Left ventricle myocardium inferior (tissue), 1 donor: Measurements from ENCODE around the gene PPIE. TPM values are rescaled to one million over a fixed set of nuclear protein-coding genes. Genes with fewer than 3 reads are reported as not detected.
A peak's percentile ranks its signal among the peaks of the same experiment; 100 is the strongest.
"Not testable (repeated sequence)": the region's sequence is repeated elsewhere in the genome, so short reads cannot be mapped to it uniquely, and the experiment has no call there.

Experiments used
- DNase-seq: peaks from one replicate; pipeline ENCODE4 v3.0.0-alpha.2; 2020
- H3K27ac ChIP-seq: fragments of 200-600 bp; replicated peaks from 2 replicates; pipeline ENCODE4 v1.8.0; 2021
- H3K27me3 ChIP-seq: fragments of 200-600 bp; 2 replicates; pipeline ENCODE4 v1.8.0; 2021; ENCODE audit warnings: low read depth
- H3K36me3 ChIP-seq: fragments of 200-600 bp; 2 replicates; pipeline ENCODE4 v1.8.0; 2021
- H3K4me1 ChIP-seq: fragments of 200-600 bp; 2 replicates; pipeline ENCODE4 v1.8.0; 2021
- H3K4me3 ChIP-seq: fragments of 200-600 bp; 2 replicates; pipeline ENCODE4 v1.8.0; 2021; ENCODE audit warnings: mild to moderate bottlenecking, moderate library complexity
- H3K9me3 ChIP-seq: fragments of 200-600 bp; replicated peaks from 2 replicates; pipeline ENCODE4 v1.8.0; 2021
- intact Hi-C: fragments of 100-400 bp; cut with micrococcal nuclease; formaldehyde crosslinking; loops from one replicate; pipeline ENCODE4 v1.11.0; 2022
- total RNA-seq: library from RNA; stranded (reverse); fragmentation: NEBNext Ultra II Directional; extraction: Animal tissue kit (Norgen Biotek cat#: 25700); gene quantifications from one replicate; pipeline ENCODE4 v1.2.1, GENCODE V29; 2021
- TF ChIP-seq, protein P1 (sequence below): fragments of 200-600 bp; IDR thresholded peaks from 2 replicates; pipeline ENCODE4 v1.8.0; 2021; ENCODE audit warnings: antibody characterized with exemption, mild to moderate bottlenecking, borderline replicate concordance
- donor health status: DM: no; HTN: yes; CAD: no; lungs with severe emphysema.

PPIE gene
- total RNA-seq, 1 donor from 2014 or later = 29.4 TPM

- intact Hi-C loops = no loop called here
- Histone ChIP-seq H3K27ac (no peak within 1 kb of the TSS), H3K4me3 (peak within 1 kb of the TSS; percentile 67), H3K4me1 (peaks cover 10% of the 10 kb centered on the region), H3K36me3 (no peaks in the 10 kb centered on the region), H3K9me3 (no peaks in the 10 kb centered on the region), H3K27me3 (peaks cover 72% of the 10 kb centered on the region)
- TF ChIP-seq, protein P1, sequence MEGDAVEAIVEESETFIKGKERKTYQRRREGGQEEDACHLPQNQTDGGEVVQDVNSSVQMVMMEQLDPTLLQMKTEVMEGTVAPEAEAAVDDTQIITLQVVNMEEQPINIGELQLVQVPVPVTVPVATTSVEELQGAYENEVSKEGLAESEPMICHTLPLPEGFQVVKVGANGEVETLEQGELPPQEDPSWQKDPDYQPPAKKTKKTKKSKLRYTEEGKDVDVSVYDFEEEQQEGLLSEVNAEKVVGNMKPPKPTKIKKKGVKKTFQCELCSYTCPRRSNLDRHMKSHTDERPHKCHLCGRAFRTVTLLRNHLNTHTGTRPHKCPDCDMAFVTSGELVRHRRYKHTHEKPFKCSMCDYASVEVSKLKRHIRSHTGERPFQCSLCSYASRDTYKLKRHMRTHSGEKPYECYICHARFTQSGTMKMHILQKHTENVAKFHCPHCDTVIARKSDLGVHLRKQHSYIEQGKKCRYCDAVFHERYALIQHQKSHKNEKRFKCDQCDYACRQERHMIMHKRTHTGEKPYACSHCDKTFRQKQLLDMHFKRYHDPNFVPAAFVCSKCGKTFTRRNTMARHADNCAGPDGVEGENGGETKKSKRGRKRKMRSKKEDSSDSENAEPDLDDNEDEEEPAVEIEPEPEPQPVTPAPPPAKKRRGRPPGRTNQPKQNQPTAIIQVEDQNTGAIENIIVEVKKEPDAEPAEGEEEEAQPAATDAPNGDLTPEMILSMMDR = no peak
- DNase-seq = peak; percentile 49
These were observed 50.3 kb downstream of the PPIE start, which contains the start of gene BMP8B for GRCh38 chr1:39788758-39789570. Gene BMP8B (minus strand): TSS chr1:39788865. CDS start chr1:39788485, 380 bp downstream.

DNA sequence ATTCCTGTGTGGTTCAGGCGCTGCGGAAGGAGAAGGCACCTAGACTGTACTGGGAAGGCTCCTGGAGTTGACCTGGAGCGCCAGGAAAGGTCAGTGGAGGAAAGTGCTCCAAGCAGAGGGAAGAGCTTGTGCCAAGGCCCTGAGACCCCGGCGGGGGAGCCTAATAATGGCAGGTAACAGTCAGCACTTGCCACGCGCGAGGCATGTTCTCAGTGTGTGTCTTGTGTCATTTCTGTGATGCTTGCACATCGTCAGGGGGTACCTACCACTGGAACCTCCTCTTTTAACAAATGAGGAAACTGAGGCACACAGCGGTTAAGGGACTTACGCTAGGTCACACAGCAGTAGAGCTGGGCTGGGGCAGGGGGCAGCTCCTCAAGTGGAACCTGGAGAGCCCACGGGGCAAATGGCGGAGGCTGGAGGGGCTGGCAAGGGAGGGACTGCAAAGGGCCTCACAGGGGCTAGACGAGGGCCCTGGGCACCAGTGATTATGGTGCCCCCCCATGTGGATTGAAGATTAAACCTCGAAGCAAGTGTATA is 51.0 kb downstream of the PPIE start:
- peaks cover 10% of the 10 kb centered on the region for H3K4me1 ChIP-seq
- no peaks in the 10 kb centered on the region for H3K36me3 ChIP-seq
- peak overlapping the region; percentile 67 for H3K4me3 ChIP-seq
- H3K9me3 ChIP-seq = no peaks in the 10 kb centered on the region
- no peak for DNase-seq
- H3K27me3 ChIP-seq = peaks cover 79% of the 10 kb centered on the region
- TF ChIP-seq, protein P1 = no peak
- intact Hi-C loops = no loop called here
- H3K27ac ChIP-seq = no peak overlapping the region

DNA sequence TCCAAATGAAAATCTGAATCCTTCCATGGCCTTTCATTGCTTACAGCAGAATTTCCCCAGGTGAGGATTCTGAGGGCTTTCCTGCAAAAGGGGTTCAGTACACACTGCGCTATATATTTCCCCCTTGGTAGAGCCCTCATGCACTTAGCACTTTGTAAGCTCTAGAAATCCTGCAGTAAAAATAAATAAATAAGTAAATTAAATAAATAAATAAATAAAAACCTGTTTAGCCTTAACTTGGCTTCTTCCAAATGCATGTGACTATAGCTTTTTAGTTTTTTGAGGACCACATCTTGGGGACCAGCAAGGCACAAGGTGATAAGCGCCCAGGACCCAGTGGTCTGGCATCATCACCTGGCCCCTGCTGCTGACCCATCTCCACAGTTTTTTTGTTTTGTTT is 53.2 kb downstream of the PPIE start:
- H3K9me3 ChIP-seq = no peaks in the 10 kb centered on the region
- H3K4me1 ChIP-seq = peaks cover 10% of the 10 kb centered on the region
- DNase-seq = no peak
- TF ChIP-seq, protein P1 = no peak
- no peak overlapping the region for H3K27ac ChIP-seq
- intact Hi-C loops = no loop called here
- peaks cover 71% of the 10 kb centered on the region for H3K27me3 ChIP-seq
- H3K4me3 ChIP-seq = no peak overlapping the region
- H3K36me3 ChIP-seq = no peaks in the 10 kb centered on the region

DNA sequence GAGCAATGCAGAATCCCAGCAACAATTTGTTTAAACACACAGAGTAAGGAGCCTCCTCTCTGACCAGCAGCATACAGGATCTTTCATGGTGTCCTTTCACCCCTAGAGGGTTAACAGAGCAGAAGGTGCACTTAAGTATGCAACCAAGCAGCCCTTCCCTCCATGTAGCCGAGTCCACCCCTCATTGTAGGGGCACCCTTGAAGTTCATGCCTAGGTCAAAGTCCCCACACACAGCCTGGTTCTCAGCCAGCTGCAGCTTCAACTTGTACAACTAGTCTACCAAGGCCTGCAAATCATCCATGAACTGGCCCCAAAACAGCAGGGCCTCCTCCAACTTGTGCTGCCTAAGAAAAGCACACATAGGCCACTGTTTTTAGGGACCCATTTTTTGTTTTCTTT is 57.0 kb downstream of the PPIE start:
- Histone ChIP-seq H3K4me3 (no peak overlapping the region), H3K27me3 (peaks cover 36% of the 10 kb centered on the region), H3K36me3 (no peaks in the 10 kb centered on the region), H3K27ac (no peak overlapping the region), H3K9me3 (no peaks in the 10 kb centered on the region), H3K4me1 (no peaks in the 10 kb centered on the region)
- DNase-seq = no peak
- TF ChIP-seq, protein P1 = no peak
- intact Hi-C loops = no loop called here

GRCh38 chr1:39798859-39799769 is 60.4 kb downstream of the PPIE start:
- DNase-seq = peak; percentile 36
- H3K4me3 ChIP-seq, H3K27ac ChIP-seq, H3K9me3 ChIP-seq, H3K36me3 ChIP-seq, intact Hi-C loops, H3K4me1 ChIP-seq: not testable (repeated sequence)
- peaks cover 11% of the 10 kb centered on the region for H3K27me3 ChIP-seq
